Vagina (tissue), 2 donors: ENCODE data around the gene RUNX2. TPM values are rescaled to one million over a fixed set of nuclear protein-coding genes. Genes with fewer than 3 reads are reported as not detected.

ENCODE experiments used
- DNase-seq, 2 donors: peaks; one replicate each; pipeline ENCODE4 v3.0.0-alpha.2; 2017; ENCODE audit errors: extremely low spot score in 2 of 2
- H3K27ac ChIP-seq: fragments of 200-600 bp; sonication (generic); one replicate; pipeline ENCODE4 v1.5.1; 2019
- H3K27me3 ChIP-seq: fragments of 200-600 bp; sonication (generic); one replicate; pipeline ENCODE4 v1.5.1; 2019
- H3K36me3 ChIP-seq, 2 donors: fragments of 200-600 bp; sonication (generic); one replicate each; pipeline ENCODE4 v1.5.1; 2017 to 2019
- H3K4me1 ChIP-seq: fragments of 200-600 bp; sonication (generic); one replicate; pipeline ENCODE4 v1.5.1; 2019
- H3K4me3 ChIP-seq, 2 donors: fragments of 200-600 bp; sonication (generic); 1 replicate in 1 of 2; 2 replicates in 1 of 2; pipeline ENCODE4 v1.5.1; 2016 to 2019
- H3K9me3 ChIP-seq: fragments of 200-600 bp; sonication (generic); one replicate; pipeline ENCODE4 v1.5.1; 2019
- POLR2A ChIP-seq, 2 donors: fragments of 450-650 bp; IDR thresholded peaks; one replicate each; pipeline ENCODE4 v1.6.1; 2017; ENCODE audit warnings: antibody characterized with exemption in 2 of 2, mild to moderate bottlenecking in 2 of 2, moderate library complexity in 2 of 2
- POLR2AphosphoS5 ChIP-seq, 2 donors: sonication (generic); formaldehyde crosslinking; IDR thresholded peaks; one replicate each; pipeline ENCODE4 v1.9.0; 2017; ENCODE audit warnings: antibody characterized with exemption in 2 of 2, mild to moderate bottlenecking in 2 of 2, low read depth in 1 of 2; ENCODE audit not compliant: insufficient read depth in 1 of 2
- intact Hi-C: fragments of 100-400 bp; cut with DNase I; formaldehyde crosslinking; loops from one replicate; pipeline ENCODE4 v1.15.1; 2023
- total RNA-seq: library from RNA; depleted of rRNA; stranded (reverse); fragments of >200 nt; gene quantifications from one replicate; pipeline ENCODE4 v1.2.3, GENCODE V29; 2016
- TF ChIP-seq, protein P1 (sequence below), 3 experiments: fragments of 450-650 bp in 2 of 3; fragments of 200-600 bp in 1 of 3; sonication (generic) in 1 of 3; IDR thresholded peaks; one replicate each; pipeline ENCODE4 v1.5.1; 2017 to 2019; ENCODE audit warnings: antibody characterized with exemption in 3 of 3, mild to moderate bottlenecking in 2 of 3, moderate library complexity in 2 of 3

RUNX2 gene
- total RNA-seq, 1 donor from 2014 or later, result 13.0 TPM

DNA sequence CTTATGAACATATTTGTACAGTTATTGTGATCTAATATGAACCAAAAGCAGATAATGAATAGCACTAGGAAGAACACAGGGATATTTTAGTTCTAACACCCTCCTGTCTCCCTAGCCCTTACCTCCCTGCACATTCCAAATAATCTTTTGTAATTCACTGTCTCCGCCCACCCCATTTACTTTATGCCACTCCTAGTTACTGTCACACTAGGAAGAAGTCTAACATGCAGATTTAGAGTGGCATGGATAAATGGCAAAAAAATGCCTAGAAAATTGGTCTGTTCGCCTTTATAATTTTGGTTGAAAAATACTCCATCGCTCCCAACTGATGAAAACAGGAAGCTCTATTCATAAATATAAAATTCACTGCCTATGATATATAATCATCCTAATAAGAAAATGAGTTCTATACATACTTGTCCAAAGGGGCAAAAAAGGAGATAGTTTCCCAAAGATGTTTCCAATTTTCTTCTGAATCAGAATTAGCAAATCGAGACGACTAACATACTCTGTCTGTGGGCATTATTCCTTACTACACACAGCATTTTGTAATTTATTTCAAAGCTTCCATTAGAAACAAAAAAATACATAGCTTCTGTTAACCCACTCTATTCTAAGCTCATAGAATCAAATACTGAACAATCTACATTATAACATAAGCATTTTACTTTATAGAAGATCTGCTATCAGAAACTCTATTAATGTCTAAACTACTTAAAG is 1.3 kb upstream of the RUNX2 start:
- no peak overlapping the region for H3K4me3 ChIP-seq
- no peaks in the 10 kb centered on the region for H3K36me3 ChIP-seq
- no peaks in the 10 kb centered on the region for H3K27me3 ChIP-seq
- peaks cover 9% of the 10 kb centered on the region for H3K4me1 ChIP-seq
- TF ChIP-seq, protein P1, sequence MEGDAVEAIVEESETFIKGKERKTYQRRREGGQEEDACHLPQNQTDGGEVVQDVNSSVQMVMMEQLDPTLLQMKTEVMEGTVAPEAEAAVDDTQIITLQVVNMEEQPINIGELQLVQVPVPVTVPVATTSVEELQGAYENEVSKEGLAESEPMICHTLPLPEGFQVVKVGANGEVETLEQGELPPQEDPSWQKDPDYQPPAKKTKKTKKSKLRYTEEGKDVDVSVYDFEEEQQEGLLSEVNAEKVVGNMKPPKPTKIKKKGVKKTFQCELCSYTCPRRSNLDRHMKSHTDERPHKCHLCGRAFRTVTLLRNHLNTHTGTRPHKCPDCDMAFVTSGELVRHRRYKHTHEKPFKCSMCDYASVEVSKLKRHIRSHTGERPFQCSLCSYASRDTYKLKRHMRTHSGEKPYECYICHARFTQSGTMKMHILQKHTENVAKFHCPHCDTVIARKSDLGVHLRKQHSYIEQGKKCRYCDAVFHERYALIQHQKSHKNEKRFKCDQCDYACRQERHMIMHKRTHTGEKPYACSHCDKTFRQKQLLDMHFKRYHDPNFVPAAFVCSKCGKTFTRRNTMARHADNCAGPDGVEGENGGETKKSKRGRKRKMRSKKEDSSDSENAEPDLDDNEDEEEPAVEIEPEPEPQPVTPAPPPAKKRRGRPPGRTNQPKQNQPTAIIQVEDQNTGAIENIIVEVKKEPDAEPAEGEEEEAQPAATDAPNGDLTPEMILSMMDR (IDR thresholded peaks at IDR 0.05), result no peak
- no peak for TF ChIP-seq POLR2A (IDR thresholded peaks at IDR 0.05)
- no peak for TF ChIP-seq POLR2AphosphoS5 (IDR thresholded peaks at IDR 0.05; ENCODE audit: insufficient read depth in 1 of 2, low read depth in 1 of 2)
- H3K9me3 ChIP-seq, result no peaks in the 10 kb centered on the region
- no peak overlapping the region for H3K27ac ChIP-seq
- DNase-seq, result no peak
- intact Hi-C loops, result no loop called here

DNA sequence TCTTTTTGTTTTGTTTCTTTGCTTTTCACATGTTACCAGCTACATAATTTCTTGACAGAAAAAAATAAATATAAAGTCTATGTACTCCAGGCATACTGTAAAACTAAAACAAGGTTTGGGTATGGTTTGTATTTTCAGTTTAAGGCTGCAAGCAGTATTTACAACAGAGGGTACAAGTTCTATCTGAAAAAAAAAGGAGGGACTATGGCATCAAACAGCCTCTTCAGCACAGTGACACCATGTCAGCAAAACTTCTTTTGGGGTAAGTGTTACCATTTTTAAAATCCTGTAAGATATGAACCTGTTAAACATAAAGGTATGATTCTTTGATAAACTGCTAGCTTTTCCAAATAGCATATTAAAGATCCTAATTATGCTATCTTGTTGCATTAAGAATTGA is 393 bp downstream of the RUNX2 start:
- TF ChIP-seq, protein P1 (IDR thresholded peaks at IDR 0.05), result no peak
- TF ChIP-seq POLR2A (IDR thresholded peaks at IDR 0.05), result no peak
- no peak for TF ChIP-seq POLR2AphosphoS5 (IDR thresholded peaks at IDR 0.05; ENCODE audit: insufficient read depth in 1 of 2, low read depth in 1 of 2)
- Histone ChIP-seq H3K36me3 (no peaks in the 10 kb centered on the region), H3K4me3 (no peak overlapping the region), H3K4me1 (peaks cover 9% of the 10 kb centered on the region), H3K27me3 (no peaks in the 10 kb centered on the region), H3K27ac (no peak overlapping the region), H3K9me3 (no peaks in the 10 kb centered on the region)
- DNase-seq, result no peak
- intact Hi-C loops, result no loop called here

DNA sequence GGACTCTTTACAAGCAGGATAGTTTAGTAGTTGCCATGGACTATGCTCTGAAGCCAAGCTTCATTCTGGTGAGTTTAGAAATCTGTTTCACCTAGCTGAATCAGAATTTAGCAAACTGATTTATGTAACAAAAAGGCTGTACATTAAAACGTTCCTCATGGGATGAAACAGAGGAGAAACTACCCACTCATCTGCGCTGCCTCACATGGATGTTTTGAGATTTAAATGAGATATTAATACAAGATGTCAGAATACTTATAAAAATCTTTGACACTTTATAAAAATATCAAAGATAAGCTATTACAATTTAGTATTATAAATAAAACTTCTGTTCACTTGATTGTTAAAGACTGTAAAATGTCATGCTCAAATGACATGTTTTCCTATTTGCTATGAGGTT is 16.8 kb downstream of the RUNX2 start:
- intact Hi-C loops, result no loop called here
- TF ChIP-seq POLR2AphosphoS5 (IDR thresholded peaks at IDR 0.05; ENCODE audit: insufficient read depth in 1 of 2, low read depth in 1 of 2) (no peak), POLR2A (IDR thresholded peaks at IDR 0.05) (no peak)
- TF ChIP-seq, protein P1 (IDR thresholded peaks at IDR 0.05), result no peak
- Histone ChIP-seq H3K4me3 (no peak overlapping the region), H3K27ac (no peak overlapping the region), H3K27me3 (no peaks in the 10 kb centered on the region), H3K4me1 (no peaks in the 10 kb centered on the region), H3K9me3 (no peaks in the 10 kb centered on the region), H3K36me3 (no peaks in the 10 kb centered on the region)
- no peak for DNase-seq

DNA sequence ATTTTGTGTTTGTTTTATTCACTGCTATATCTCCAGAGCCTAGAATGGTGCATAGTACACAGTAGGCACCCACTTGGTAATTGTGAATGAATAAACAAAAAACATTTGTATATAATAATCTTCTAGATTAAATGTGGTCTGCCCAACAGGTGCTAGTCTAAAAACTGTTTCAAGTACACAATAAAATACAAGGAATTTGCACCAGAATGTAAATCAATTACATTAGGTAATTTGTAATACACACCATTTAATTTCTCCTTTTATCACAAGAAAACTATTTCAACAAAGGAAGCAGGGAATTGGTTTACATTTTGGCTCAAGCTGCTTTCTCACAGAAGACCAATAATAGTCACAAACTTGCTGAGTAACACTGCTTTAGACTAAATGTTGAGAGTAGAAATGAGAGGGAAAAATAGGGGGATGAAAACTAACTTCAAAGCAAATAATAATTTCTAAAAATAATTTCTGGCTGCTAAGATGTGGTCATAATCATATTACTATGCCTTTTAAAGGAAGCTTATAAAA is 22.1 kb downstream of the RUNX2 start:
- no peaks in the 10 kb centered on the region for H3K36me3 ChIP-seq

More for the DNA sequence above, 22.1 kb downstream of the RUNX2 start:
- no peaks in the 10 kb centered on the region for H3K4me1 ChIP-seq
- TF ChIP-seq, protein P1 (IDR thresholded peaks at IDR 0.05), result no peak
- TF ChIP-seq POLR2AphosphoS5 (IDR thresholded peaks at IDR 0.05; ENCODE audit: insufficient read depth in 1 of 2, low read depth in 1 of 2), result no peak
- TF ChIP-seq POLR2A (IDR thresholded peaks at IDR 0.05), result no peak
- H3K27me3 ChIP-seq, result no peaks in the 10 kb centered on the region
- H3K27ac ChIP-seq, result no peak overlapping the region
- no peak for DNase-seq
- no peaks in the 10 kb centered on the region for H3K9me3 ChIP-seq
- intact Hi-C loops, result no loop called here
- no peak overlapping the region for H3K4me3 ChIP-seq
